SKM-1 treated with dmso at 0.1 percent for 144 hours (cell line): ENCODE results near the gene MGAT3.

Experiments used
- DNase-seq: peaks from one replicate; lab custom pipeline; 2025; ENCODE audit not compliant: unreplicated experiment; lab: John Stamatoyannopoulos, UW

The MGAT3 gene

DNA sequence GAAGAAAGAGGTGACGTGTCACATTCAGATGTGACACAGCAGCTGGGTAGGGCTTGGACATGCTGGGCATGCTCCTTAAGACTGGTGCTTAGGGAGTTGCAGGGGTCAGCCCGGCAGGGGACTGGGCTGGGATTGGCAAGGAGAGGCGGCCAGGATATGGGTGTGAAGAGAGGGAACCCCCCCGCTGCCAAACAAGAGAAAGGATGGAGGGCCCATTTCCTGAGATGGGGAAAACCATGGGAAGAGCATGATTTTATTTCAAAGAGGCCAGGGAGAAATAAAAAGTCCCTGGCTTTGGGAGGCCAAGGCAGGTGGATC lies 68.8 kb downstream of the MGAT3 start:
- DNase-seq, result no peak

DNA sequence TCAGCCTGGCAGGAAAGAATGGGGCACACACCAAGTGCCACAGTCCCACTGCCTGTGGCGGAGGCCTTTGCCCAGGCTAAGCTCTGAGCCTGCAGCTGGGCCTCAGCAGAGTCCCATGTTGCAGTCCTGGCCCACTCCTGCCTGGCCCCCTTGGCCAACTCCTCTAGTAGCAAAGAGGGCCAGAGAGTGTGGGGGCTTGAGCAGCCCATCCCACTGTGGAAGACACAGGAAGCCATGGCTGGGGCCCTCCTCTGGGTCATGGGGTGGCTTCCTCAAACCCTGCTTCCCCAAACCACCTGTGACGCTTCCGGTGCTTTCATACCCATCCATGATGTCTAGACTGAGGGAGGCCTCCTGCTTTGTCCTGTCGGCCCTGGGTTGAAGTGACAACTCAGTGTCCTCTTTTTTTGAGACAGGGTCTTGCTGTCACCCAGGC lies 69.9 kb downstream of the MGAT3 start:
- peak; percentile 35 for DNase-seq

GRCh38 chr22:39527481-39527961 lies 70.7 kb downstream of the MGAT3 start:
- no peak for DNase-seq

GRCh38 chr22:39528080-39528661 lies 71.4 kb downstream of the MGAT3 start:
- no peak for DNase-seq

DNA sequence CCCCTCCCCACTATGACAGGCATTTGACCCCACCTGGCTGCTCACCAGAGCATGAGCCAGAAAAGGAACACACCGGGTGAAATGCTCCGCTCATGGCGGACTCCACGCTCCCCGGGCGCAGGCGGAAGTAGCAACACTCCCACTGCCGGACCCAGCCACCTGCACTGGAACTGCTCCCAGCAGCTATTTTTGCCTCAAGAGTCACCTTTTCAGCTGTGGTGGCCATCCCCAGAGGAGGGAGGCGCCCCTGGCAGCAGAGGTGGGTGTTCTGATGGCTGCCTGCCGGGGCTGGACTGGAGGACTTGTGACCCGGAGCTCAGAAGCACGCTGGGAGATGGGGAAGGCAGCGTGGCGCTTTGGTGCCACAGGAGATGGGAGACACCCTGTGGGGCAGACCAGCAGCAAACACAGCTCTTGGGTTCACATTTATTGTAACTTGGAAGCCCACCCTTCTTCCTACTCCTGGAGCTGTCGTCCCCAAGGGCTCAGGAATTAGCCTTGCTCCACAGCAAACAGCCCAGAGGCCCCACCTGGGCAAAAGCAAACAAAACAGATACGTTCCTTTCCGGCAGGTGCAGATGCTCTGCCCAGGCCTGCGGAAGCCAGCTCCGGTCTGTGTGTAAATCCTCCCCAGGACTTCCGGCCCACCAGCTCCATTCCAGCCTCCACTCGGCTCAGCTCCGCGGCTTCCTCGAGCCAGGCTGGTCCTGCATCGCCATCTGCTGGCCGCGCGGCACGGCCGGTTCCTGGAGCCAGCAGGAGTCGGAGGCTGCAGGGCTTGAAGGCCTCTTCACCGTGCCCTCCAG lies 72.1 kb downstream of the MGAT3 start:
- peak; percentile 86 for DNase-seq

GRCh38 chr22:39529487-39529851 lies 72.7 kb downstream of the MGAT3 start:
- DNase-seq, result no peak

- no peak for DNase-seq
Measured at GRCh38 chr22:39530116-39530515, 73.3 kb downstream of the MGAT3 start.

DNA sequence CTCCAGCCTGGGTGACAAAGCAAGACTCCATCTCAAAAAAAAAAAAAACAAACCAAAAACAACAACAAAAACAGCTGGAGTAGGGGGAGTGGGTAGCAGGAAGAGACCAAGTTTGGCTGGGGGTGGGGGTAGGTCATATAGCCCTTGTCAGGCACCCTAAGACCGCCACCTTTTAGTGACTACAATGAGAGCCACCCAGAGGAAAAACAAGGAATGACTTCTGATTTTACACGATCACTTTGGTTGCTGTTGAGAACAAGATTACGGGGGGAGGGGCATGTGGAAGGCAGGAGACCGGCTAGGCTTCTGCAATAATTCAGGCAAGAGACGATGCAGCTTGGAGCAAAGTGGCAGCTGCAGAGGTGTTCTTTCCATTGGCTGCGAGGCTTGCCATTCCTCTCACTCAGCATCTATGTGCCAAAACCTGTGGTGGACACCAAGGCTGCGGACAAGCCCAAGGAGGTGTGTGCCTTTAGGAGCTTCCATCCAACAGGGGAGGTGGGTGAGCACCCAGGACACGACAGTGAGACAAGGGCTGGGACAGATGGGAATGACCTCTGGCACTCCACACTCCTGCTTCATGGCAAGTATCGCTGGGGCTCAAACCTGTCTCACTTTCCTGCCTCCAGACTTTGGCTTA lies 74.0 kb downstream of the MGAT3 start:
- peak; percentile 60 for DNase-seq

DNA sequence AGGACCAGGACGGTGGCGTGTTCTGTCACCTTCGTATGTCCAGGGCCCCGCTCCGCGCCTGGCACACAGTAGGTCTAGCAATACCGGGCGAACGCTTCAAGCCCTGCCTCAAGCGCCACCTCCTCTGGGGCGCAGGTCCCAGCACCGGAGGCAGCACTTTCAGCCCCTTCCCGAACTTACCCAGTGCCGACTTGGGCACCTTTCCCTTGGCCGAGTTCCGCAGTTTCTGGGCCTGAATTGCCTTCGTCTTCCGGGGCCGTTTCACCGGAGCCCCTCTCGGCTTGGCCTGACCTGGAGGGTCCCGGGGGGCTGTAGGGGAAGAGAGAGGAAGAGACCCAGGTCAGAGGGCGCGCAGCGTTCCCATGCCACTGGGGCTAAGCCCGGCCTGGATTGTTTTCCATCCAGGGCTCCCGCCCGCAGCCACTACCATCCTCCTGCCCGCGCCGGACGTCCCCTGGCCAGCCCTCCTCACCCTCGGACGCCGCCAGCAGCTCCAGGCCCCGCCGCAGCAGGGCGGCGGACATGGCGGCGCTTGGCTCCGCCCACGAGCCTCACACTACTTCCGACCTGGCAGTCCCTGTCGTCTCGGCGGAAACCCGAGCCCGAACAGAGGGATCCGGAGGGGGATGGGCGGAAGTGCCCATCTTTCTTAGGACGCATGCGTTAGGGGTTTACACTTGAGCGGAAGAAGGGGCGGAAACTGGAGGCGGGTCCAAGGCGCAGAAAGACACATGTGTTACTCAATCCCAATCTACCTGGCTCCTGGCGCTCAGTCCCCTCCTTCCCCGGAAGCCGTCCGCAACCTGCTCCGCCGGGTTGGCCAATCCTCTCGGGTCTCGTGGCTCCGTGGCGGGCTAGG lies 75.6 kb downstream of the MGAT3 start, which contains the start of gene RPS19BP1:
Gene RPS19BP1 (minus strand): TSS at position 534 of the 859 bp plus-strand sequence. CDS start 10 bp downstream, at position 524.
- peak; percentile 99 for DNase-seq

DNA sequence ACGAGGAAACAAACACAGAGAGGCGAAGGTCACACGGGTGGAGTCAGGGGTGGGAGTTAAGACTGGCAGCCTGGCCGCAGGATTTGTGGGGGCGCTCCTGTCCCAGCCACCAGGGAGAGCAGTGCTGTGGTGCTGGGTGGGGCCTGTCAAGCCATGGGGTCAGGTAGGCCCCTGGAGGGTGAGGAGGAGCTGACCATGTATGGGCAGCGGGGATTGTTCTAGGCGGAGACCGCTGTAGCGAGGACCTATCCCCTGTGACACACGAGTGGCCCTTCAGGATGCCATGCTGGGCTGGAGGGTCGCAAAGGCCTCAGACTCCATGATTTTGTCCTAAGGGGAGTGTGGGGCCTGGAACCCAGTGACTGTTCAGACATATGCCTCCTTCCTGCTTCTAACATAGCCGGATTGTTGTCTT lies 77.3 kb downstream of the MGAT3 start:
- no peak for DNase-seq

GRCh38 chr22:39534591-39535356 lies 78.0 kb downstream of the MGAT3 start:
- DNase-seq, result peak; percentile 35

DNA sequence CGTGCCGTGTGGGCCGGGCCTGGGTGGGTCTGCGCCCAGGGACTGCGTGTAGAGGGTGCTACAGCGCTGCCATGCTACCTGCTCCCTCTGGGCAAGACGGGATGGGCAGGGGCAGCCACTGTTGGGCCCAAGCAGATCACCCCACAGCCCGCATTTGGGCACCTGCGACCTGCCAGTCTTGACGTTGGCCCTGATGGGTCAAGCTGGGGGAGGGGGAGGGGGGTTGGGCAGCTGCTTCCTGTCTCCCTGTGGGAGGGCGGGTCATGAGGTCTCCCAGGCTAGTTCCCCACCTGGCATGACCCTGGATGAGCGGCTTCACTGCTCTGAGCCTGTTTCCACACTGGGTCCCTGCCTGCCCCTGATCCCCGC lies 78.5 kb downstream of the MGAT3 start:
- no peak for DNase-seq

- no peak for DNase-seq
Measured at GRCh38 chr22:39535831-39536449, 79.1 kb downstream of the MGAT3 start.

GRCh38 chr22:39536711-39537110 lies 79.9 kb downstream of the MGAT3 start:
- no peak for DNase-seq

DNA sequence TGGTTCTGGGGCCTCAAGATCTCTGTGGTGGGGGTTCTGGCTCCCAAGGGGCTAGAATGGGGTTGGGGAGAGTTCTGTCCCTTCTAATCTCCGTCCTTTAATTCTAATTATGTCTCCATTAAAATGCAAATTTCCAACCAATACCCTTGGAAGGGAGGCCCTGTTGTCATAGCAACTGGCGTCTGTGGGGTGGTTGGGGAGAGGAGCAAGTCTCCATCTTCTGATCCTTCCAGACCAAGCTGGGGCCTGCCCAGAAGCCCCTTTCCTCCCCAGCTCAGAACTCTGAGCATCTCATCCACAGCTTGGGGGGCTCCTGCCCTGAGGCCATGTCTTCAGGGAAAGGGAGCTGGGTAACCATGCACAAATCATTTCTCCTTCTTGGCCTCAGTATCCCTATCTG lies 81.2 kb downstream of the MGAT3 start:
- no peak for DNase-seq
